Measurements from ENCODE around the gene NR3C1. TPM values are rescaled to one million over a fixed set of nuclear protein-coding genes. Genes with fewer than 3 reads are reported as not detected.
"Not testable (repeated sequence)": the region's sequence is repeated elsewhere in the genome, so short reads cannot be mapped to it uniquely, and the experiment has no call there.

The NR3C1 gene
- total RNA-seq, 1 donor from 2014 or later = 62.7 TPM

GRCh38 chr5:143329843-143330242, 73.6 kb downstream of the NR3C1 start:
- H3K9me3 Mint-ChIP-seq = peaks cover 17% of the 10 kb centered on the region
- no peaks in the 10 kb centered on the region for H3K27me3 Mint-ChIP-seq (ENCODE audit: insufficient read depth)
- H3K4me1 Mint-ChIP-seq (ENCODE audit: low read depth) = peaks cover 26% of the 10 kb centered on the region
- intact Hi-C loops (cut with micrococcal nuclease) = no loop called here
- peaks cover 47% of the 10 kb centered on the region for H3K36me3 Mint-ChIP-seq (ENCODE audit: low read depth)
- no peak for DNase-seq (ENCODE audit: low spot score)
- no peak overlapping the region for H3K27ac Mint-ChIP-seq
- no peak overlapping the region for H3K4me3 Mint-ChIP-seq

- intact Hi-C loops (cut with micrococcal nuclease) = no loop called here
- no peak for DNase-seq (ENCODE audit: low spot score)
- H3K36me3 Mint-ChIP-seq (ENCODE audit: low read depth) = peaks cover 48% of the 10 kb centered on the region
- H3K9me3 Mint-ChIP-seq = peaks cover 17% of the 10 kb centered on the region
- no peak overlapping the region for H3K4me3 Mint-ChIP-seq
- no peaks in the 10 kb centered on the region for H3K27me3 Mint-ChIP-seq (ENCODE audit: insufficient read depth)
- H3K27ac Mint-ChIP-seq = no peak overlapping the region
- peaks cover 37% of the 10 kb centered on the region for H3K4me1 Mint-ChIP-seq (ENCODE audit: low read depth)
Observed at GRCh38 chr5:143328589-143329220, 74.8 kb downstream of the NR3C1 start.

GRCh38 chr5:143325086-143325485, 78.4 kb downstream of the NR3C1 start:
- peaks cover 40% of the 10 kb centered on the region for H3K36me3 Mint-ChIP-seq (ENCODE audit: low read depth)
- H3K4me3 Mint-ChIP-seq; H3K27me3 Mint-ChIP-seq (ENCODE audit: insufficient read depth); H3K27ac Mint-ChIP-seq; intact Hi-C loops (cut with micrococcal nuclease); DNase-seq (ENCODE audit: low spot score): not testable (repeated sequence)
- H3K4me1 Mint-ChIP-seq (ENCODE audit: low read depth) = peaks cover 35% of the 10 kb centered on the region
- peaks cover 17% of the 10 kb centered on the region for H3K9me3 Mint-ChIP-seq

GRCh38 chr5:143322931-143323630, 80.4 kb downstream of the NR3C1 start:
- Mint-ChIP-seq H3K4me1 (ENCODE audit: low read depth) (peaks cover 31% of the 10 kb centered on the region), H3K36me3 (ENCODE audit: low read depth) (peaks cover 30% of the 10 kb centered on the region)
- intact Hi-C loops (cut with micrococcal nuclease); DNase-seq (ENCODE audit: low spot score); H3K4me3 Mint-ChIP-seq; H3K27me3 Mint-ChIP-seq (ENCODE audit: insufficient read depth); H3K27ac Mint-ChIP-seq; H3K9me3 Mint-ChIP-seq: not testable (repeated sequence)

GRCh38 chr5:143322176-143322575, 81.3 kb downstream of the NR3C1 start:
- Mint-ChIP-seq H3K4me1 (ENCODE audit: low read depth) (peaks cover 37% of the 10 kb centered on the region), H3K9me3 (no peaks in the 10 kb centered on the region)

GRCh38 chr5:143319437-143320227, 83.9 kb downstream of the NR3C1 start:
- Mint-ChIP-seq H3K4me3 (no peak overlapping the region), H3K4me1 (ENCODE audit: low read depth) (peaks cover 40% of the 10 kb centered on the region), H3K9me3 (no peaks in the 10 kb centered on the region), H3K27ac (no peak overlapping the region), H3K36me3 (ENCODE audit: low read depth) (peaks cover 17% of the 10 kb centered on the region), H3K27me3 (ENCODE audit: insufficient read depth) (no peaks in the 10 kb centered on the region)
- no peak for DNase-seq (ENCODE audit: low spot score)
- intact Hi-C loops (cut with micrococcal nuclease) = loop anchor here (10.0 kb wide), 1 partner anchor 505 kb away; no protein-coding TSS in a partner anchor

More at GRCh38 chr5:143322176-143322575, 81.3 kb downstream of the NR3C1 start:
- no peak for DNase-seq (ENCODE audit: low spot score)
- Mint-ChIP-seq H3K27me3 (ENCODE audit: insufficient read depth) (no peaks in the 10 kb centered on the region), H3K27ac (no peak overlapping the region), H3K4me3 (no peak overlapping the region), H3K36me3 (ENCODE audit: low read depth) (peaks cover 24% of the 10 kb centered on the region)
- intact Hi-C loops (cut with micrococcal nuclease) = no loop called here

GRCh38 chr5:143318833-143319232, 84.7 kb downstream of the NR3C1 start:
- DNase-seq (ENCODE audit: low spot score) = no peak
- Mint-ChIP-seq H3K4me1 (ENCODE audit: low read depth) (peaks cover 40% of the 10 kb centered on the region), H3K9me3 (no peaks in the 10 kb centered on the region), H3K27me3 (ENCODE audit: insufficient read depth) (no peaks in the 10 kb centered on the region), H3K36me3 (ENCODE audit: low read depth) (peaks cover 16% of the 10 kb centered on the region), H3K4me3 (no peak overlapping the region), H3K27ac (no peak overlapping the region)
- intact Hi-C loops (cut with micrococcal nuclease) = loop anchor here (10.0 kb wide), 1 partner anchor 506 kb away; no protein-coding TSS in a partner anchor

GRCh38 chr5:143318270-143318669, 85.2 kb downstream of the NR3C1 start:
- Mint-ChIP-seq H3K4me3 (no peak overlapping the region), H3K4me1 (ENCODE audit: low read depth) (peaks cover 42% of the 10 kb centered on the region), H3K27ac (no peak overlapping the region), H3K27me3 (ENCODE audit: insufficient read depth) (no peaks in the 10 kb centered on the region), H3K36me3 (ENCODE audit: low read depth) (peaks cover 19% of the 10 kb centered on the region), H3K9me3 (no peaks in the 10 kb centered on the region)
- intact Hi-C loops (cut with micrococcal nuclease) = loop anchor here (10.0 kb wide), 1 partner anchor 507 kb away; no protein-coding TSS in a partner anchor
- no peak for DNase-seq (ENCODE audit: low spot score)

- Mint-ChIP-seq H3K27me3 (ENCODE audit: insufficient read depth) (no peaks in the 10 kb centered on the region), H3K9me3 (no peaks in the 10 kb centered on the region), H3K4me3 (no peak overlapping the region), H3K27ac (no peak overlapping the region), H3K36me3 (ENCODE audit: low read depth) (peaks cover 25% of the 10 kb centered on the region), H3K4me1 (ENCODE audit: low read depth) (peaks cover 34% of the 10 kb centered on the region)
- DNase-seq (ENCODE audit: low spot score) = no peak
- intact Hi-C loops (cut with micrococcal nuclease) = loop anchor here (10.0 kb wide), 1 partner anchor 508 kb away; no protein-coding TSS in a partner anchor
Observed at GRCh38 chr5:143316844-143317631, 86.4 kb downstream of the NR3C1 start.

GRCh38 chr5:143316337-143316736, 87.1 kb downstream of the NR3C1 start:
- no peaks in the 10 kb centered on the region for H3K27me3 Mint-ChIP-seq (ENCODE audit: insufficient read depth)
- intact Hi-C loops (cut with micrococcal nuclease) = loop anchor here (10.0 kb wide), 1 partner anchor 508 kb away; no protein-coding TSS in a partner anchor
- peaks cover 34% of the 10 kb centered on the region for H3K4me1 Mint-ChIP-seq (ENCODE audit: low read depth)
- H3K9me3 Mint-ChIP-seq = no peaks in the 10 kb centered on the region
- H3K4me3 Mint-ChIP-seq = no peak overlapping the region
- DNase-seq (ENCODE audit: low spot score) = no peak
- peaks cover 30% of the 10 kb centered on the region for H3K36me3 Mint-ChIP-seq (ENCODE audit: low read depth)
- no peak overlapping the region for H3K27ac Mint-ChIP-seq

GRCh38 chr5:143315929-143316328, 87.6 kb downstream of the NR3C1 start:
- Mint-ChIP-seq H3K4me1 (ENCODE audit: low read depth) (peaks cover 34% of the 10 kb centered on the region), H3K36me3 (ENCODE audit: low read depth) (peaks cover 33% of the 10 kb centered on the region), H3K27ac (no peak overlapping the region), H3K9me3 (no peaks in the 10 kb centered on the region), H3K27me3 (ENCODE audit: insufficient read depth) (no peaks in the 10 kb centered on the region), H3K4me3 (no peak overlapping the region)
- DNase-seq (ENCODE audit: low spot score) = no peak
- intact Hi-C loops (cut with micrococcal nuclease) = loop anchor here (10.0 kb wide), 1 partner anchor 509 kb away; no protein-coding TSS in a partner anchor

- intact Hi-C loops (cut with micrococcal nuclease) = loop anchor here (10.0 kb wide), 1 partner anchor 510 kb away; no protein-coding TSS in a partner anchor
- no peak overlapping the region for H3K4me3 Mint-ChIP-seq
- peaks cover 36% of the 10 kb centered on the region for H3K4me1 Mint-ChIP-seq (ENCODE audit: low read depth)
- no peak for DNase-seq (ENCODE audit: low spot score)
- no peaks in the 10 kb centered on the region for H3K27me3 Mint-ChIP-seq (ENCODE audit: insufficient read depth)
- H3K27ac Mint-ChIP-seq = no peak overlapping the region
- H3K36me3 Mint-ChIP-seq (ENCODE audit: low read depth) = peaks cover 35% of the 10 kb centered on the region
- H3K9me3 Mint-ChIP-seq = no peaks in the 10 kb centered on the region
Observed at GRCh38 chr5:143315214-143315613, 88.3 kb downstream of the NR3C1 start.

Measured in activated T-helper 1 cell treated with anti-CD3 and anti-CD28 coated beads, Interleukin-12 subunit alpha, Interleukin-12 subunit beta, Interleukin-2, Interleukin-4 antibody, amounts not matched to agents 30 ng/mL and 10 ng/mL and 1 ng/mL, durations not matched to agents 14 hours and 24 hours and 36 hours (primary cell).